ENCODE measurements around the gene IL6R.
A peak's percentile ranks its signal among the peaks of the same experiment; 100 is the strongest.

IL6R gene

GRCh38 chr1:154490317-154490716, 85.2 kb downstream of the IL6R start:
- ATAC-seq (no peak), DNase-seq (ENCODE audit: low spot score in 2 of 2) (no peak)
- no peak overlapping the region for H3K27ac Mint-ChIP-seq
- H3K4me3 Mint-ChIP-seq = no peak overlapping the region
- no peaks in the 10 kb centered on the region for H3K36me3 Mint-ChIP-seq
- peaks cover 19% of the 10 kb centered on the region for H3K4me1 Mint-ChIP-seq
- H3K9me3 Mint-ChIP-seq = no peaks in the 10 kb centered on the region

- H3K9me3 Mint-ChIP-seq = no peaks in the 10 kb centered on the region
- no peaks in the 10 kb centered on the region for H3K36me3 Mint-ChIP-seq
- no peak overlapping the region for H3K4me3 Mint-ChIP-seq
- no peak overlapping the region for H3K27ac Mint-ChIP-seq
- ATAC-seq = peak; percentile 45
- no peak for DNase-seq (ENCODE audit: low spot score in 2 of 2)
- H3K4me1 Mint-ChIP-seq = peaks cover 24% of the 10 kb centered on the region
Observed at GRCh38 chr1:154492115-154492514, 87.0 kb downstream of the IL6R start.

- Mint-ChIP-seq H3K27ac (peak overlapping the region; percentile 32), H3K36me3 (no peaks in the 10 kb centered on the region), H3K4me1 (peaks cover 30% of the 10 kb centered on the region), H3K4me3 (peak overlapping the region; percentile 9), H3K9me3 (no peaks in the 10 kb centered on the region)
- DNase-seq (ENCODE audit: low spot score in 2 of 2) (no peak), ATAC-seq (peak; percentile 37)
Observed at GRCh38 chr1:154493276-154493675, 88.1 kb downstream of the IL6R start.

- ATAC-seq = no peak
- no peak overlapping the region for H3K27ac Mint-ChIP-seq
Observed at GRCh38 chr1:154495496-154496273, 90.5 kb downstream of the IL6R start.

GRCh38 chr1:154496383-154496782, 91.2 kb downstream of the IL6R start:
- Mint-ChIP-seq H3K36me3 (no peaks in the 10 kb centered on the region), H3K4me1 (peaks cover 49% of the 10 kb centered on the region), H3K4me3 (no peak overlapping the region), H3K27ac (no peak overlapping the region), H3K9me3 (no peaks in the 10 kb centered on the region)
- no peak for ATAC-seq
- no peak for DNase-seq (ENCODE audit: low spot score in 2 of 2)

More at GRCh38 chr1:154495496-154496273, 90.5 kb downstream of the IL6R start:
- H3K36me3 Mint-ChIP-seq = no peaks in the 10 kb centered on the region
- H3K4me1 Mint-ChIP-seq = peaks cover 48% of the 10 kb centered on the region
- no peak for DNase-seq (ENCODE audit: low spot score in 2 of 2)
- no peak overlapping the region for H3K4me3 Mint-ChIP-seq
- no peaks in the 10 kb centered on the region for H3K9me3 Mint-ChIP-seq

- Mint-ChIP-seq H3K9me3 (no peaks in the 10 kb centered on the region), H3K4me3 (peak overlapping the region; percentile 36), H3K36me3 (no peaks in the 10 kb centered on the region), H3K4me1 (peaks cover 43% of the 10 kb centered on the region), H3K27ac (peak overlapping the region; percentile 54)
- DNase-seq (ENCODE audit: low spot score in 2 of 2) (no peak), ATAC-seq (peak; percentile 72)
Observed at GRCh38 chr1:154497026-154497806, 92.1 kb downstream of the IL6R start.

- ATAC-seq (peak; percentile 91), DNase-seq (ENCODE audit: low spot score in 2 of 2) (no peak)
- H3K4me1 Mint-ChIP-seq = peaks cover 30% of the 10 kb centered on the region
- no peak overlapping the region for H3K4me3 Mint-ChIP-seq
- no peaks in the 10 kb centered on the region for H3K9me3 Mint-ChIP-seq
- no peaks in the 10 kb centered on the region for H3K36me3 Mint-ChIP-seq
- H3K27ac Mint-ChIP-seq = no peak overlapping the region
Observed at GRCh38 chr1:154499446-154499845, 94.3 kb downstream of the IL6R start.

GRCh38 chr1:154500533-154500932, 95.4 kb downstream of the IL6R start:
- H3K27ac Mint-ChIP-seq = no peak overlapping the region
- DNase-seq (ENCODE audit: low spot score in 2 of 2) (no peak), ATAC-seq (no peak)
- H3K9me3 Mint-ChIP-seq = no peaks in the 10 kb centered on the region
- peaks cover 30% of the 10 kb centered on the region for H3K4me1 Mint-ChIP-seq
- H3K36me3 Mint-ChIP-seq = no peaks in the 10 kb centered on the region
- H3K4me3 Mint-ChIP-seq = no peak overlapping the region

- no peaks in the 10 kb centered on the region for H3K9me3 Mint-ChIP-seq
- H3K36me3 Mint-ChIP-seq = no peaks in the 10 kb centered on the region
- H3K27ac Mint-ChIP-seq = no peak overlapping the region
- no peak for DNase-seq (ENCODE audit: low spot score in 2 of 2)
- H3K4me3 Mint-ChIP-seq = peak overlapping the region; percentile 32
- no peak for ATAC-seq
- H3K4me1 Mint-ChIP-seq = peaks cover 30% of the 10 kb centered on the region
Observed at GRCh38 chr1:154501423-154502065, 96.4 kb downstream of the IL6R start.

GRCh38 chr1:154502066-154502743, 97.1 kb downstream of the IL6R start, which contains the start of the genes SHE and TDRD10:
SHE (minus strand) TSS chr1:154502412; CDS start chr1:154502026, 386 bp downstream.
TDRD10 (plus strand) TSS chr1:154502219; CDS start chr1:154506904, 4,685 bp downstream.
- ATAC-seq = peak; percentile 27
- no peak within 1 kb of the TSS for H3K27ac Mint-ChIP-seq
- H3K36me3 Mint-ChIP-seq = no peaks in the 10 kb centered on the region
- peaks cover 25% of the 10 kb centered on the region for H3K4me1 Mint-ChIP-seq
- H3K4me3 Mint-ChIP-seq = peak within 1 kb of the TSS; percentile 32
- DNase-seq (ENCODE audit: low spot score in 2 of 2) = no peak
- H3K9me3 Mint-ChIP-seq = no peaks in the 10 kb centered on the region

- no peak overlapping the region for H3K27ac Mint-ChIP-seq
- no peaks in the 10 kb centered on the region for H3K36me3 Mint-ChIP-seq
- ATAC-seq (no peak), DNase-seq (ENCODE audit: low spot score in 2 of 2) (no peak)
- peak overlapping the region; percentile 30 for H3K4me3 Mint-ChIP-seq
- H3K4me1 Mint-ChIP-seq = peaks cover 20% of the 10 kb centered on the region
- H3K9me3 Mint-ChIP-seq = no peaks in the 10 kb centered on the region
Observed at GRCh38 chr1:154502744-154503115, 97.6 kb downstream of the IL6R start.

- no peak for ATAC-seq
Observed at GRCh38 chr1:154503898-154504297, 98.8 kb downstream of the IL6R start.

GRCh38 chr1:154512760-154513159, 107.6 kb downstream of the IL6R start:
- DNase-seq (ENCODE audit: low spot score in 2 of 2) (no peak), ATAC-seq (no peak)
- no peaks in the 10 kb centered on the region for H3K36me3 Mint-ChIP-seq
- no peak overlapping the region for H3K4me3 Mint-ChIP-seq
- H3K27ac Mint-ChIP-seq = no peak overlapping the region
- no peaks in the 10 kb centered on the region for H3K4me1 Mint-ChIP-seq
- no peaks in the 10 kb centered on the region for H3K9me3 Mint-ChIP-seq

More at GRCh38 chr1:154503898-154504297, 98.8 kb downstream of the IL6R start:
- Mint-ChIP-seq H3K27ac (no peak overlapping the region), H3K4me1 (peaks cover 19% of the 10 kb centered on the region), H3K4me3 (no peak overlapping the region), H3K9me3 (no peaks in the 10 kb centered on the region), H3K36me3 (no peaks in the 10 kb centered on the region)
- no peak for DNase-seq (ENCODE audit: low spot score in 2 of 2)

GRCh38 chr1:154514066-154514553, 109.0 kb downstream of the IL6R start:
- DNase-seq (ENCODE audit: low spot score in 2 of 2) (no peak), ATAC-seq (no peak)
- H3K27ac Mint-ChIP-seq = no peak overlapping the region
- no peaks in the 10 kb centered on the region for H3K4me1 Mint-ChIP-seq
- no peaks in the 10 kb centered on the region for H3K9me3 Mint-ChIP-seq
- no peak overlapping the region for H3K4me3 Mint-ChIP-seq
- H3K36me3 Mint-ChIP-seq = no peaks in the 10 kb centered on the region

GRCh38 chr1:154517661-154518060, 112.5 kb downstream of the IL6R start:
- H3K4me3 Mint-ChIP-seq = no peak overlapping the region
- DNase-seq (ENCODE audit: low spot score in 2 of 2) (no peak), ATAC-seq (no peak)
- no peak overlapping the region for H3K27ac Mint-ChIP-seq
- H3K9me3 Mint-ChIP-seq = no peaks in the 10 kb centered on the region
- H3K36me3 Mint-ChIP-seq = no peaks in the 10 kb centered on the region
- no peaks in the 10 kb centered on the region for H3K4me1 Mint-ChIP-seq
